Gastroesophageal sphincter (tissue), 3 donors: ENCODE measurements around the gene CDKL5.

ENCODE experiments used
- POLR2A ChIP-seq, 2 donors: fragments of 450-650 bp; IDR thresholded peaks; one replicate each; pipeline ENCODE4 v1.6.1; 2017; ENCODE audit warnings: antibody characterized with exemption in 2 of 2, mild to moderate bottlenecking in 2 of 2, moderate library complexity in 1 of 2
- TF ChIP-seq, protein P1 (sequence below), 4 experiments: fragments of 200-600 bp in 2 of 4; fragments of 450-650 bp in 2 of 4; sonication (generic) in 1 of 4; IDR thresholded peaks; one replicate each; pipeline ENCODE4 v1.5.1; 2017 to 2019; ENCODE audit warnings: antibody characterized with exemption in 4 of 4, mild to moderate bottlenecking in 2 of 4, moderate library complexity in 2 of 4

DNA sequence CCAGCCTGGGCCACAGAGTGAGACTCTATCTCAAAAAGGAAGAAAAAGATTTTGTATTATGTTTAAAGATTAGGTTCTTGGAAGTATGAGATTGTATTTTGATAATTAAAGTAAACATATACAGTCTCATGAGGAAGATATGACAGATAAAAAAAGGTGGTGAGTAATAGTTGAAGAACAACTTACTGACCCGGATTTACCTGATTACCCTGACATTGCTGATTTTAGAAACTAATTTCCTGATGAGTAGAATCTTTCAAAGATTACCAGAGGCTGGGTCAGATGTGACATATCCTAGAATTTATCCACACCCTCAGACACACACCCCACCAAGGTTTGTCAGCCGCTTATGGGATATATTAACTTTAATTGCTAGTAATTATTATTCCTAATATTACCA lies 9.5 kb downstream of the CDKL5 start:
- TF ChIP-seq, protein P1, sequence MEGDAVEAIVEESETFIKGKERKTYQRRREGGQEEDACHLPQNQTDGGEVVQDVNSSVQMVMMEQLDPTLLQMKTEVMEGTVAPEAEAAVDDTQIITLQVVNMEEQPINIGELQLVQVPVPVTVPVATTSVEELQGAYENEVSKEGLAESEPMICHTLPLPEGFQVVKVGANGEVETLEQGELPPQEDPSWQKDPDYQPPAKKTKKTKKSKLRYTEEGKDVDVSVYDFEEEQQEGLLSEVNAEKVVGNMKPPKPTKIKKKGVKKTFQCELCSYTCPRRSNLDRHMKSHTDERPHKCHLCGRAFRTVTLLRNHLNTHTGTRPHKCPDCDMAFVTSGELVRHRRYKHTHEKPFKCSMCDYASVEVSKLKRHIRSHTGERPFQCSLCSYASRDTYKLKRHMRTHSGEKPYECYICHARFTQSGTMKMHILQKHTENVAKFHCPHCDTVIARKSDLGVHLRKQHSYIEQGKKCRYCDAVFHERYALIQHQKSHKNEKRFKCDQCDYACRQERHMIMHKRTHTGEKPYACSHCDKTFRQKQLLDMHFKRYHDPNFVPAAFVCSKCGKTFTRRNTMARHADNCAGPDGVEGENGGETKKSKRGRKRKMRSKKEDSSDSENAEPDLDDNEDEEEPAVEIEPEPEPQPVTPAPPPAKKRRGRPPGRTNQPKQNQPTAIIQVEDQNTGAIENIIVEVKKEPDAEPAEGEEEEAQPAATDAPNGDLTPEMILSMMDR (IDR thresholded peaks at IDR 0.05) = no peak
- no peak for TF ChIP-seq POLR2A (IDR thresholded peaks at IDR 0.05)
